ENCODE data around the gene KIF5C.

GRCh38 chr2:149057401-149057800, 182.4 kb downstream of the KIF5C start:
- TF ChIP-seq CTCF (tag by site-specific recombination; IDR thresholded peaks at IDR 0.05) (no peak), ZNF473 (tag by site-specific recombination; IDR thresholded peaks at IDR 0.05) (no peak), GFI1B (tag by site-specific recombination; IDR thresholded peaks at IDR 0.05) (no peak), ZNF529 (tag by site-specific recombination; IDR thresholded peaks at IDR 0.05; ENCODE audit: insufficient replicate concordance) (no peak), ZNF48 (tag by site-specific recombination; IDR thresholded peaks at IDR 0.05) (no peak), ZNF660 (tag by site-specific recombination; IDR thresholded peaks at IDR 0.05) (no peak), YY1 (tag by site-specific recombination; IDR thresholded peaks at IDR 0.05) (no peak)
